Measurements from ENCODE around the gene LRG1.

GRCh38 chr19:4557144-4557970, 17.5 kb upstream of the LRG1 start:
- TF ChIP-seq TAF1 (IDR thresholded peaks at IDR 0.05; ENCODE audit: borderline replicate concordance, insufficient read depth, low read length) (no peak), REST (IDR thresholded peaks at IDR 0.05; ENCODE audit: insufficient read depth in 1 of 2, low read depth in 2 of 2, low read length in 2 of 2) (no peak), SIN3A (IDR thresholded peaks at IDR 0.05; ENCODE audit: borderline replicate concordance, insufficient read depth, low read length) (no peak), POLR2AphosphoS5 (IDR thresholded peaks at IDR 0.05; ENCODE audit: low read depth, low read length) (no peak), FOXP2 (optimal IDR thresholded peaks at IDR 0.05; ENCODE audit: borderline replicate concordance, extremely low read depth, extremely low read length, insufficient read depth) (no peak)

Measured in PFSK-1 (cell line).